KMS-11 (cell line): ENCODE data around the gene NEK5.

Source experiments
- H2AFZ ChIP-seq: fragments of 200-600 bp; sonication (generic); 2 replicates; pipeline ENCODE4 v1.6.1; 2016; ENCODE audit warnings: antibody characterized with exemption, mixed run types, low read depth
- H3K27ac ChIP-seq: fragments of 200-600 bp; sonication (generic); 2 replicates; pipeline ENCODE4 v1.6.1; 2016; ENCODE audit warnings: mild to moderate bottlenecking, mixed run types
- H3K27me3 ChIP-seq: fragments of 200-600 bp; sonication (generic); 2 replicates; pipeline ENCODE4 v1.6.1; 2017; ENCODE audit warnings: mild to moderate bottlenecking, low read depth, mixed run types, moderate library complexity; ENCODE audit not compliant: insufficient read depth
- H3K36me3 ChIP-seq: fragments of 200-600 bp; sonication (generic); 2 replicates; pipeline ENCODE4 v1.6.1; 2017; ENCODE audit warnings: mild to moderate bottlenecking, mixed run types; ENCODE audit not compliant: insufficient read depth
- H3K4me1 ChIP-seq: fragments of 200-600 bp; sonication (generic); 2 replicates; pipeline ENCODE4 v1.6.1; 2016; ENCODE audit warnings: mild to moderate bottlenecking, low read depth, mixed run types; ENCODE audit not compliant: poor library complexity, severe bottlenecking
- H3K4me2 ChIP-seq: fragments of 200-600 bp; sonication (generic); 2 replicates; pipeline ENCODE4 v1.7.0; 2016; ENCODE audit warnings: mild to moderate bottlenecking, mixed run types
- H3K4me3 ChIP-seq: fragments of 200-600 bp; sonication (generic); IDR thresholded peaks from 2 replicates; pipeline ENCODE4 v1.6.1; 2017; ENCODE audit warnings: low read depth, low read length, mixed read lengths; ENCODE audit not compliant: insufficient read depth
- H3K79me2 ChIP-seq: fragments of 200-600 bp; sonication (generic); 2 replicates; pipeline ENCODE4 v1.6.1; 2016; ENCODE audit warnings: low read depth, mixed run types; ENCODE audit not compliant: insufficient read depth
- H3K9ac ChIP-seq: fragments of 200-600 bp; sonication (generic); 2 replicates; pipeline ENCODE4 v1.6.1; 2016; ENCODE audit warnings: mild to moderate bottlenecking, mixed run types
- H4K20me1 ChIP-seq: fragments of 200-600 bp; sonication (generic); 2 replicates; pipeline ENCODE4 v1.6.1; 2016; ENCODE audit warnings: mild to moderate bottlenecking, mixed run types; ENCODE audit not compliant: insufficient read depth
- CTCF ChIP-seq: fragments of 200-600 bp; sonication (generic); conservative IDR thresholded peaks from 2 replicates; pipeline ENCODE4 v1.6.1; 2017; ENCODE audit warnings: low read depth, mild to moderate bottlenecking, antibody characterized with exemption, low read length, moderate library complexity, mixed read lengths

Gene NEK5

GRCh38 chr13:52118095-52118494, 10.8 kb downstream of the NEK5 start:
- no peak overlapping the region for H3K4me2 ChIP-seq
- no peaks in the 10 kb centered on the region for H3K36me3 ChIP-seq
- H3K4me1 ChIP-seq, result no peaks in the 10 kb centered on the region
- no peak overlapping the region for H3K4me3 ChIP-seq
- no peak overlapping the region for H3K27ac ChIP-seq
- no peak for TF ChIP-seq CTCF
- no peaks in the 10 kb centered on the region for H4K20me1 ChIP-seq
- no peaks in the 10 kb centered on the region for H3K79me2 ChIP-seq
- H2AFZ ChIP-seq, result no peak overlapping the region
- no peaks in the 10 kb centered on the region for H3K27me3 ChIP-seq
- H3K9ac ChIP-seq, result no peak overlapping the region

- H4K20me1 ChIP-seq, result no peaks in the 10 kb centered on the region
- H3K36me3 ChIP-seq, result no peaks in the 10 kb centered on the region
- H2AFZ ChIP-seq, result no peak overlapping the region
- no peaks in the 10 kb centered on the region for H3K27me3 ChIP-seq
- H3K4me2 ChIP-seq, result no peak overlapping the region
- H3K9ac ChIP-seq, result no peak overlapping the region
- H3K4me3 ChIP-seq, result no peak overlapping the region
- no peaks in the 10 kb centered on the region for H3K79me2 ChIP-seq
- no peak overlapping the region for H3K27ac ChIP-seq
- TF ChIP-seq CTCF, result no peak
- H3K4me1 ChIP-seq, result no peaks in the 10 kb centered on the region
Observed at GRCh38 chr13:52112591-52112990, 16.3 kb downstream of the NEK5 start.

GRCh38 chr13:52109116-52109670, 19.7 kb downstream of the NEK5 start:
- H3K4me1 ChIP-seq, result peaks cover 7% of the 10 kb centered on the region
- no peak overlapping the region for H3K4me3 ChIP-seq
- no peak overlapping the region for H2AFZ ChIP-seq
- no peak overlapping the region for H3K4me2 ChIP-seq
- no peaks in the 10 kb centered on the region for H3K27me3 ChIP-seq
- no peaks in the 10 kb centered on the region for H4K20me1 ChIP-seq
- no peaks in the 10 kb centered on the region for H3K36me3 ChIP-seq
- no peak for TF ChIP-seq CTCF
- no peak overlapping the region for H3K9ac ChIP-seq
- H3K79me2 ChIP-seq, result no peaks in the 10 kb centered on the region
- H3K27ac ChIP-seq, result no peak overlapping the region

- Histone ChIP-seq H4K20me1 (no peaks in the 10 kb centered on the region), H3K36me3 (no peaks in the 10 kb centered on the region), H2AFZ (no peak overlapping the region), H3K4me1 (peaks cover 7% of the 10 kb centered on the region), H3K4me3 (no peak overlapping the region), H3K4me2 (no peak overlapping the region), H3K9ac (no peak overlapping the region), H3K79me2 (no peaks in the 10 kb centered on the region), H3K27me3 (no peaks in the 10 kb centered on the region), H3K27ac (no peak overlapping the region)
- no peak for TF ChIP-seq CTCF
Observed at GRCh38 chr13:52105841-52106240, 23.0 kb downstream of the NEK5 start.
